Measurements from ENCODE around the gene TRAPPC6A.
A peak's percentile ranks its signal among the peaks of the same experiment; 100 is the strongest.

The TRAPPC6A gene

GRCh38 chr19:45172611-45173208, 5.3 kb downstream of the TRAPPC6A start:
- DNase-seq (no peak), ATAC-seq (no peak)
- no peaks in the 10 kb centered on the region for H3K9me3 Mint-ChIP-seq
- peaks cover 54% of the 10 kb centered on the region for H3K4me1 Mint-ChIP-seq
- no peaks in the 10 kb centered on the region for H3K27me3 Mint-ChIP-seq
- peak overlapping the region in 1 of 2 donors; percentile 78 for H3K27ac Mint-ChIP-seq
- peak overlapping the region in 1 of 2 donors; percentile 44 for H3K4me3 Mint-ChIP-seq

- Mint-ChIP-seq H3K4me1 (peaks cover 54% of the 10 kb centered on the region), H3K27me3 (no peaks in the 10 kb centered on the region), H3K4me3 (peak overlapping the region in 1 of 2 donors; percentile 57), H3K27ac (peak overlapping the region; percentile 40 to 78), H3K9me3 (no peaks in the 10 kb centered on the region)
- ATAC-seq (peak; percentile 44), DNase-seq (no peak)
These were observed 5.9 kb downstream of the TRAPPC6A start for GRCh38 chr19:45172173-45172572.

- no peaks in the 10 kb centered on the region for H3K27me3 Mint-ChIP-seq
- H3K4me1 Mint-ChIP-seq: peaks cover 59% of the 10 kb centered on the region
- DNase-seq: peak in 1 of 2 donors; percentile 58
These were observed 6.8 kb downstream of the TRAPPC6A start for GRCh38 chr19:45171211-45171623.

GRCh38 chr19:45170146-45171106, 7.6 kb downstream of the TRAPPC6A start:
- ATAC-seq (no peak), DNase-seq (no peak)
- peak overlapping the region; percentile 77 to 98 for H3K27ac Mint-ChIP-seq
- H3K4me1 Mint-ChIP-seq: peaks cover 58% of the 10 kb centered on the region
- no peaks in the 10 kb centered on the region for H3K9me3 Mint-ChIP-seq
- H3K27me3 Mint-ChIP-seq: no peaks in the 10 kb centered on the region
- peak overlapping the region; percentile 69 to 81 for H3K4me3 Mint-ChIP-seq

More at GRCh38 chr19:45171211-45171623, 6.8 kb downstream of the TRAPPC6A start:
- H3K9me3 Mint-ChIP-seq: no peaks in the 10 kb centered on the region
- peak overlapping the region; percentile 69 to 81 for H3K4me3 Mint-ChIP-seq
- peak; percentile 91 for ATAC-seq
- peak overlapping the region; percentile 94 to 98 for H3K27ac Mint-ChIP-seq

- Mint-ChIP-seq H3K27me3 (no peaks in the 10 kb centered on the region), H3K9me3 (no peaks in the 10 kb centered on the region), H3K27ac (no peak overlapping the region), H3K4me3 (peak overlapping the region in 1 of 2 donors; percentile 27), H3K4me1 (peaks cover 63% of the 10 kb centered on the region)
- no peak for ATAC-seq
- no peak for DNase-seq
These were observed 8.4 kb downstream of the TRAPPC6A start for GRCh38 chr19:45169602-45170001.

- ATAC-seq: no peak
- H3K9me3 Mint-ChIP-seq: no peaks in the 10 kb centered on the region
These were observed 9.2 kb downstream of the TRAPPC6A start for GRCh38 chr19:45168767-45169351.

GRCh38 chr19:45166723-45167252, 11.2 kb downstream of the TRAPPC6A start:
- Mint-ChIP-seq H3K9me3 (no peaks in the 10 kb centered on the region), H3K27ac (peak overlapping the region in 1 of 2 donors; percentile 59), H3K27me3 (no peaks in the 10 kb centered on the region), H3K4me3 (no peak overlapping the region), H3K4me1 (peaks cover 55% of the 10 kb centered on the region)
- no peak for ATAC-seq
- DNase-seq: no peak

More at GRCh38 chr19:45168767-45169351, 9.2 kb downstream of the TRAPPC6A start:
- DNase-seq: no peak
- H3K4me3 Mint-ChIP-seq: no peak overlapping the region
- H3K27me3 Mint-ChIP-seq: no peaks in the 10 kb centered on the region
- H3K27ac Mint-ChIP-seq: peak overlapping the region in 1 of 2 donors; percentile 57
- H3K4me1 Mint-ChIP-seq: peaks cover 65% of the 10 kb centered on the region

GRCh38 chr19:45164577-45165335, 13.3 kb downstream of the TRAPPC6A start:
- peak; percentile 58 to 87 for DNase-seq
- Mint-ChIP-seq H3K4me1 (peaks cover 39% of the 10 kb centered on the region), H3K27me3 (no peaks in the 10 kb centered on the region), H3K4me3 (peak overlapping the region; percentile 34 to 76), H3K27ac (peak overlapping the region; percentile 80 to 92), H3K9me3 (no peaks in the 10 kb centered on the region)
- ATAC-seq: peak; percentile 94

- peaks cover 40% of the 10 kb centered on the region for H3K4me1 Mint-ChIP-seq
- peak overlapping the region; percentile 80 to 82 for H3K27ac Mint-ChIP-seq
- H3K9me3 Mint-ChIP-seq: no peaks in the 10 kb centered on the region
- H3K27me3 Mint-ChIP-seq: peaks cover 5% of the 10 kb centered on the region
- DNase-seq (no peak), ATAC-seq (no peak)
- H3K4me3 Mint-ChIP-seq: peak overlapping the region; percentile 34 to 76
These were observed 14.1 kb downstream of the TRAPPC6A start for GRCh38 chr19:45163751-45164460.

GRCh38 chr19:45163156-45163555, 14.9 kb downstream of the TRAPPC6A start:
- no peak for ATAC-seq
- Mint-ChIP-seq H3K27me3 (peaks cover 12% of the 10 kb centered on the region), H3K9me3 (no peaks in the 10 kb centered on the region), H3K27ac (no peak overlapping the region), H3K4me1 (peaks cover 44% of the 10 kb centered on the region), H3K4me3 (no peak overlapping the region)
- no peak for DNase-seq

- Mint-ChIP-seq H3K4me3 (no peak overlapping the region), H3K27ac (no peak overlapping the region), H3K4me1 (peaks cover 47% of the 10 kb centered on the region), H3K27me3 (peaks cover 17% of the 10 kb centered on the region), H3K9me3 (no peaks in the 10 kb centered on the region)
- ATAC-seq (no peak), DNase-seq (no peak)
These were observed 15.4 kb downstream of the TRAPPC6A start for GRCh38 chr19:45162608-45163143.

GRCh38 chr19:45161738-45162607, 16.1 kb downstream of the TRAPPC6A start:
- H3K9me3 Mint-ChIP-seq: no peaks in the 10 kb centered on the region
- DNase-seq: no peak
- no peak for ATAC-seq
- peaks cover 45% of the 10 kb centered on the region for H3K4me1 Mint-ChIP-seq
- H3K4me3 Mint-ChIP-seq: no peak overlapping the region
- peaks cover 21% of the 10 kb centered on the region for H3K27me3 Mint-ChIP-seq
- no peak overlapping the region for H3K27ac Mint-ChIP-seq
